ENCODE measurements around the gene ACTN3. TPM values are rescaled to one million over a fixed set of nuclear protein-coding genes. Genes with fewer than 3 reads are reported as not detected.

Gene ACTN3
- total RNA-seq, 1 donor from 2014 or later, result not detected

GRCh38 chr11:66564984-66565383, 18.3 kb downstream of the ACTN3 start:
- FAIRE-seq (no peak), DNase-seq (ENCODE audit: low read depth) (no peak)
- no peaks in the 10 kb centered on the region for H3K36me3 ChIP-seq (ENCODE audit: insufficient read depth, low read length)
- Mint-ChIP-seq H3K9me3 (ENCODE audit: unreplicated experiment) (peaks cover 3% of the 10 kb centered on the region), H3K27me3 (ENCODE audit: low read depth, unreplicated experiment) (peaks cover 28% of the 10 kb centered on the region), H3K27ac (ENCODE audit: unreplicated experiment) (peak overlapping the region; percentile 66), H3K4me3 (ENCODE audit: unreplicated experiment) (no peak overlapping the region), H3K36me3 (ENCODE audit: low read depth, unreplicated experiment) (no peaks in the 10 kb centered on the region), H3K4me1 (ENCODE audit: low read depth, unreplicated experiment) (peaks cover 5% of the 10 kb centered on the region)
- no peak overlapping the region for H3K4me3 ChIP-seq (ENCODE audit: insufficient read depth, low read depth, low read length)
- no peaks in the 10 kb centered on the region for H4K20me1 ChIP-seq (ENCODE audit: insufficient read depth, low read length)
- H3K4me1 ChIP-seq (ENCODE audit: insufficient read depth, low read length), result peaks cover 9% of the 10 kb centered on the region
- H3K9me3 ChIP-seq (ENCODE audit: insufficient read depth, low read depth, low read length), result no peaks in the 10 kb centered on the region
- H3K4me2 ChIP-seq (ENCODE audit: low read length), result no peak overlapping the region
- no peak overlapping the region for H3K27ac ChIP-seq (ENCODE audit: low read depth, low read length)
- no peaks in the 10 kb centered on the region for H3K79me2 ChIP-seq (ENCODE audit: insufficient read depth, low read length)
- no peak overlapping the region for H3K9ac ChIP-seq (ENCODE audit: low read length)
- no peaks in the 10 kb centered on the region for H3K27me3 ChIP-seq (ENCODE audit: insufficient read depth, low read length)
- TF ChIP-seq EZH2 (IDR thresholded peaks at IDR 0.05; ENCODE audit: insufficient read depth, low read length), result no peak
- H2AFZ ChIP-seq (ENCODE audit: low read depth, low read length), result no peak overlapping the region

GRCh38 chr11:66566221-66566620, 19.5 kb downstream of the ACTN3 start:
- no peak for DNase-seq (ENCODE audit: low read depth)
- no peak overlapping the region for H2AFZ ChIP-seq (ENCODE audit: low read depth, low read length)
- TF ChIP-seq EZH2 (IDR thresholded peaks at IDR 0.05; ENCODE audit: insufficient read depth, low read length), result no peak
- TF ChIP-seq, protein P1, sequence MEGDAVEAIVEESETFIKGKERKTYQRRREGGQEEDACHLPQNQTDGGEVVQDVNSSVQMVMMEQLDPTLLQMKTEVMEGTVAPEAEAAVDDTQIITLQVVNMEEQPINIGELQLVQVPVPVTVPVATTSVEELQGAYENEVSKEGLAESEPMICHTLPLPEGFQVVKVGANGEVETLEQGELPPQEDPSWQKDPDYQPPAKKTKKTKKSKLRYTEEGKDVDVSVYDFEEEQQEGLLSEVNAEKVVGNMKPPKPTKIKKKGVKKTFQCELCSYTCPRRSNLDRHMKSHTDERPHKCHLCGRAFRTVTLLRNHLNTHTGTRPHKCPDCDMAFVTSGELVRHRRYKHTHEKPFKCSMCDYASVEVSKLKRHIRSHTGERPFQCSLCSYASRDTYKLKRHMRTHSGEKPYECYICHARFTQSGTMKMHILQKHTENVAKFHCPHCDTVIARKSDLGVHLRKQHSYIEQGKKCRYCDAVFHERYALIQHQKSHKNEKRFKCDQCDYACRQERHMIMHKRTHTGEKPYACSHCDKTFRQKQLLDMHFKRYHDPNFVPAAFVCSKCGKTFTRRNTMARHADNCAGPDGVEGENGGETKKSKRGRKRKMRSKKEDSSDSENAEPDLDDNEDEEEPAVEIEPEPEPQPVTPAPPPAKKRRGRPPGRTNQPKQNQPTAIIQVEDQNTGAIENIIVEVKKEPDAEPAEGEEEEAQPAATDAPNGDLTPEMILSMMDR (IDR thresholded peaks at IDR 0.05; ENCODE audit: insufficient read depth, low read depth, low read length), result no peak

GRCh38 chr11:66567787-66568123, 21.1 kb downstream of the ACTN3 start:
- H3K4me3 Mint-ChIP-seq (ENCODE audit: unreplicated experiment), result no peak overlapping the region
- peaks cover 20% of the 10 kb centered on the region for H3K27me3 Mint-ChIP-seq (ENCODE audit: low read depth, unreplicated experiment)
- Histone ChIP-seq H3K4me3 (ENCODE audit: insufficient read depth, low read depth, low read length) (peak overlapping the region; percentile 55), H3K36me3 (ENCODE audit: insufficient read depth, low read length) (no peaks in the 10 kb centered on the region), H2AFZ (ENCODE audit: low read depth, low read length) (no peak overlapping the region), H3K4me1 (ENCODE audit: insufficient read depth, low read length) (peaks cover 9% of the 10 kb centered on the region), H4K20me1 (ENCODE audit: insufficient read depth, low read length) (no peaks in the 10 kb centered on the region), H3K4me2 (ENCODE audit: low read length) (peak overlapping the region; percentile 88), H3K27ac (ENCODE audit: low read depth, low read length) (no peak overlapping the region), H3K9me3 (ENCODE audit: insufficient read depth, low read depth, low read length) (no peaks in the 10 kb centered on the region), H3K27me3 (ENCODE audit: insufficient read depth, low read length) (peaks cover 6% of the 10 kb centered on the region), H3K9ac (ENCODE audit: low read length) (peak overlapping the region; percentile 60), H3K79me2 (ENCODE audit: insufficient read depth, low read length) (no peaks in the 10 kb centered on the region)
- no peaks in the 10 kb centered on the region for H3K36me3 Mint-ChIP-seq (ENCODE audit: low read depth, unreplicated experiment)
- DNase-seq (ENCODE audit: low read depth) (no peak), FAIRE-seq (no peak)
- H3K4me1 Mint-ChIP-seq (ENCODE audit: low read depth, unreplicated experiment), result peaks cover 14% of the 10 kb centered on the region
- peaks cover 3% of the 10 kb centered on the region for H3K9me3 Mint-ChIP-seq (ENCODE audit: unreplicated experiment)
- no peak overlapping the region for H3K27ac Mint-ChIP-seq (ENCODE audit: unreplicated experiment)
- TF ChIP-seq, protein P1 (IDR thresholded peaks at IDR 0.05; ENCODE audit: insufficient read depth, low read depth, low read length), result no peak
- no peak for TF ChIP-seq EZH2 (IDR thresholded peaks at IDR 0.05; ENCODE audit: insufficient read depth, low read length)

More at GRCh38 chr11:66566221-66566620, 19.5 kb downstream of the ACTN3 start:
- no peaks in the 10 kb centered on the region for H4K20me1 ChIP-seq (ENCODE audit: insufficient read depth, low read length)
- Mint-ChIP-seq H3K36me3 (ENCODE audit: low read depth, unreplicated experiment) (no peaks in the 10 kb centered on the region), H3K4me1 (ENCODE audit: low read depth, unreplicated experiment) (peaks cover 14% of the 10 kb centered on the region), H3K4me3 (ENCODE audit: unreplicated experiment) (no peak overlapping the region), H3K9me3 (ENCODE audit: unreplicated experiment) (peaks cover 3% of the 10 kb centered on the region), H3K27me3 (ENCODE audit: low read depth, unreplicated experiment) (peaks cover 23% of the 10 kb centered on the region), H3K27ac (ENCODE audit: unreplicated experiment) (peak overlapping the region; percentile 64)
- no peaks in the 10 kb centered on the region for H3K79me2 ChIP-seq (ENCODE audit: insufficient read depth, low read length)
- FAIRE-seq, result no peak
- H3K4me2 ChIP-seq (ENCODE audit: low read length), result no peak overlapping the region
- H3K27ac ChIP-seq (ENCODE audit: low read depth, low read length), result no peak overlapping the region
- no peaks in the 10 kb centered on the region for H3K9me3 ChIP-seq (ENCODE audit: insufficient read depth, low read depth, low read length)
- peaks cover 6% of the 10 kb centered on the region for H3K27me3 ChIP-seq (ENCODE audit: insufficient read depth, low read length)
- H3K9ac ChIP-seq (ENCODE audit: low read length), result no peak overlapping the region
- no peaks in the 10 kb centered on the region for H3K36me3 ChIP-seq (ENCODE audit: insufficient read depth, low read length)
- peaks cover 9% of the 10 kb centered on the region for H3K4me1 ChIP-seq (ENCODE audit: insufficient read depth, low read length)
- H3K4me3 ChIP-seq (ENCODE audit: insufficient read depth, low read depth, low read length), result no peak overlapping the region

Data from astrocyte (in vitro differentiated cells and primary cell).